Activated CD4-positive, CD25-positive, alpha-beta regulatory T cell treated with anti-CD3 and anti-CD28 coated beads, Interleukin-2, amount 50 U/mL, for 24 hours (primary cell): ENCODE measurements around the gene EYA2.

ENCODE experiments used
- ATAC-seq, 2 donors: fragments of 150-1000 bp; cut with Tn5 transposase; one replicate each; pipeline ENCODE4 v1.10.0; 2021; ENCODE audit warnings: mild to moderate bottlenecking in 1 of 2, moderate library complexity in 1 of 2

The EYA2 gene

DNA sequence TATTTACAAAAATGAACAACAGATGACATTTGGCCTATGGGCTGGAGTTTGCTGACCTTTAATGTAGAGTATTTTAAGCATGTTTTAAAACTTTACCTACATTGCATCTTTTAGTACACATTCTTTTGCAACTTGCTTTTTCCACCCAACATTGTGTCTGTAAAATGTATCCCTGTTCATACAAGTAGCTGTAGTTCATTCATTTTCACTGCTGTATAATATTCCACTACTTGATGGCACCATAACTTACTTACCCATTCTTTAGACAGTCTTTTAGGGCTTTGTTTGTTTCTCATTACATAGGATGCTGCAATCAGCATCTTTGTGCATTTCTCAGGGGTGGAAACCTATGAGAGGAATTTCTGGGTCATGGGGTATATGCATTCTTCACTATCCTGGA is 115.1 kb downstream of the EYA2 start:
- ATAC-seq = no peak

- no peak for ATAC-seq
These were observed 117.3 kb downstream of the EYA2 start for GRCh38 chr20:47011984-47012383.

GRCh38 chr20:47013606-47014005 is 119.0 kb downstream of the EYA2 start:
- no peak for ATAC-seq

DNA sequence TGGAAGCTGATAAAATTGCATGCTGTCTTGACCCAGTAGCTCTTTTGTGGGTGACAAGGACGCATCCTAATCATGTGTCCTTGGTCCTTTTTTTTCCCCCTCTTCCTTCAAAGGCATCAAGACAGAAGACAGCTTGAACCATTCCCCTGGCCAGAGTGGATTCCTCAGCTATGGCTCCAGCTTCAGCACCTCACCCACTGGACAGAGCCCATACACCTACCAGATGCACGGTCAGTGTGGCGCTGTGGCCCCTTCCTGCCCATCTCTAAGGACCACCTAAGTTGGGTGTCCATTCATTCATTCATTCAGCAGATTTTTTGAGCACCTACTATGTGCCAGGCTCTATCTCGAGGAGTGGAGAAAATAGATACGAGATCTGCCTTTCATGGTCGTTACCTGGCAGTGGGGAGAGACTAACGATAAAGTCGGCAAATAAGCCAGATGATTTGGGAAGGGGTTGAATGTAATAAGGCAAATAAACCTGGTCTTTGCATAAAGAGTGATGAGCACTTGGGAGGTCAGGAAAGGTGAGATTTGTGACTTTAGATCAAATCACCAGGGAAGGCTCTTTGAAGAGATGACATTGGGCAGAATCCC is 121.5 kb downstream of the EYA2 start:
- ATAC-seq = no peak

DNA sequence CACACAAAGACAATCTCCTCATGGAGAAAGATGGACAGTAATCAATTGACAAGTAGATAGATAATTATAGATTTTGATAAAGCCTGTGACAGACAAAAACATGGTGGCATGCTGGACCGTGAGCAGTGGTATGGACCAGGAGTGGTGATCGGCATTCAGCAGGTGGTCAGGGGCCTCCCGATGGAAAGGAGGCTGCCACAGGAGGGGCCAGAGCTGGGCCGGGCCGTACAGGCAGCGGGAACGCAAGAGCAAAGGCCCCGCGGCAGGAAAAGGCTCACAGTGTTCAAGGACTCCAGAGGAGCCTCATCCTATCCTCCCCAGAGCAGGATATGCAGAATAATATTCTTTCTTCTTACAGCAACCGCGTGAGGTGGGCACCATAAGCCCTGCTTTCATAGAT is 123.7 kb downstream of the EYA2 start:
- ATAC-seq = no peak

- ATAC-seq = no peak
These were observed 124.6 kb downstream of the EYA2 start for GRCh38 chr20:47019121-47019824.

DNA sequence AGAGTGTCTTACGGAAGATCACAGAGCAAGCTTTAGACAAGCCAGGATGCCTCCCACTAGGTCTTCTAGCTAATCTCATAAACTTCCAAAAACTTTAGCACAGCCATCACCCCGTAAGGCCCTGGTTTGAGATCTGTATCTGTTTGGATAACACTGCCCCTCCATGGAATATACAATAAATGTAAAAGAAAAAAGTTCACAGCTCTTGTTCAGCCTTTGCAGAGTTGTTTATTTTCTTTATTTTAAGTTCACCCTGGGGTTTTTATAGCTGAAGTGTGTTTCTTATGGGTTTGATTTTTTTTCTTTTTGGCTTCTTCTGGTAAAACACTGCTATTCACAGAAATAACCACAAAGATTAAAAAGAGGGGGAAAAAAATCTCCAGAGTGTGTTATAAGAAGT is 125.6 kb downstream of the EYA2 start:
- ATAC-seq = no peak

DNA sequence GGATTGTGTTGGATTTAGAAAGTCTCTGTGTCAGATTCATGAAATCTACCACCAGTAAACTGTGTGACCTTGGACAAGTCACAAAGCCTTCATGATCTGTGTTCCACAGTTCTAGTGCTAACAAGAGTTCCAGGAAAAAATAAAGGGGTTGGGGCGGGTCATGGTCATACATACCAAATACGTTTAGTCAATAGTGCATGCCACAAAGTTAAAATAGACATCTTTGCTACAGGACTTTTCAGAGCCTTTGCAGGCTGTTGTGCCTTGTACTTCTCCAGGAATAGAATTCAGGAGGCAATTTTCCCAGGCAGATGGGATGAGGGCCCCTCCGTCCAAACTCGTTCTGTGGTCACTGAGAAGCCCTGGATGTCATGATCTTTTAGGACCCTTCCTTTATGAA is 127.2 kb downstream of the EYA2 start:
- ATAC-seq = no peak

DNA sequence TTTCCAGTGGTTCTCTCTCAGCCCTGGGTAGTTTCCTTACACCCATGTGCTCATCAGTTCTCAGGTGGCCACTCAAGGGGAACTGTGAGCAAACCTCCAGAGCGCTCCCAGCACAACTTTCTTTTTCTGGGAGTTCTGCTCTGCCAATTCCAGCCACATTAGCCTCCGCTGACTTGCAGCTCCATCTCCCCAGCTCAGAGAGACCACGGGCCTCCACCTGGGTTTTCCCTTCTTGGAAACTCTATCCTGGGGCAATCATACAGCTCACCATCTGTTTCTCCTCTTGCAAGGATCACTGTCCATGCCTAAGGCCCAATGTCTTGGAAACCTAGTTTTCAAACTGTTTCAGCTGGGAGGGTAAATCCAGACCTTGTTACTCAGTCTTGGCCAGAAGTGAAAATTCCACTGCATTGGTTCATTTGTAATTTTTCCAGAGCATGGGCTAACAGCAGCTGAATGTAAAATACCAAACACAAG is 129.9 kb downstream of the EYA2 start:
- no peak for ATAC-seq

GRCh38 chr20:47027042-47027441 is 132.4 kb downstream of the EYA2 start:
- no peak for ATAC-seq

DNA sequence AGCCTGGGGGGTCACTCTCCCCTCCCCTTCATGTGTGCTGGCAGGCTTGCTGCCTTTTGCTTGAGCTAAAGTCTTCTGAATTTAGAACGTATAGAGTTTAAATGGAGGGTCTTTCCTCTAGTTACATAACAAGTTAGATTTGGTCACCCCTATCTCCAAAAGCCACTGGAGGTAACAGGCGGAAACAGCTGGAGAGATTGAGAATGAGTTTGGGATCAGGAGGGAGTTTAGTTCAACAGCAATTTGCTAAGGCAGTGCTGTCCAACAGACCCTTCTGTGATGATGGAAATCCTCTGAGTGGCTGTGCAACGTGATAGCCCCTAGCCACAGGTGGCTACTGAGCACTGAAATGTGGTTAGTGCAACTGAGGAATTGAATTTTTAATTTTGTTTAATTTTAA is 132.8 kb downstream of the EYA2 start:
- ATAC-seq = no peak

- ATAC-seq = no peak
These were observed 133.8 kb downstream of the EYA2 start for GRCh38 chr20:47028487-47028886.

DNA sequence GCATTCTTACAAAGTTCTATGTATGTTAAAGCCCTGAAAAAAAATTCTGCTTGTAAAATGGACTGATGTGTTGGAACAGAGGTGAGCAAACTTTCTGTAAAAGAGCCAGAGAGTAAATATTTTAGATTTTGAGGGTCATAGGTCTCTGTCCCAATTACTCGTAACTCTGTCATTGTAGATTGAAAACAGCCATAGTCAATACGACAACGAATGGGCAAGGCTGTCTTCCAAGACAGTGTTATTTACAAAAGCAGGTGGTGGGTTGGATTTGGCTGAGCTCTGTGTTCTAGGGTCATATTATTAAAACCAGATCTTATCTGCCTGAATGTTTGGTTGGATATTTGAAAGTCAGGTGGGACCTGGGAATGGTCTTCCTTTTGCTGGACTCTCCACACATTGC is 135.2 kb downstream of the EYA2 start:
- ATAC-seq = no peak

- no peak for ATAC-seq
These were observed 135.7 kb downstream of the EYA2 start for GRCh38 chr20:47030271-47030810.

- ATAC-seq = no peak
These were observed 136.4 kb downstream of the EYA2 start for GRCh38 chr20:47031004-47031403.

DNA sequence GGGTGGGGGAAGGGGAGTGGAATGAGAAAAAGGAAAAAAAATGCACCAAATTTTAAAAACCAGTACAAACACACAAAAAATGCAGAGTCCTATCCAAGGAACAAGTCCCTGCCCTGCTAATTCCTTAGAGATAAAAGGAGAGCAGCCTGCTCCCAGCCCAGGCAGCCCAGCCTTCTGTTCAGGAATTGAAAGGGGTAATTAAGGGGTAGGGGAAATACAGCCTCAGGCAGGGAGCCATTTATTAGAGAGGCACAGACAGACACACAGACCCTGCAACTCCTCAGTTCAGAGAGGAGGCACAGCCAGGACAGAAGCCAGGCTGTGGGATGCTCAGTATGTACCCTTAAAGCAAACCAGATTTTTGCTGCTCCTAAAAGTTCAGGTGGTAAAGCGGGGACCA is 137.2 kb downstream of the EYA2 start:
- no peak for ATAC-seq

GRCh38 chr20:47032933-47033578 is 138.4 kb downstream of the EYA2 start:
- ATAC-seq = no peak

DNA sequence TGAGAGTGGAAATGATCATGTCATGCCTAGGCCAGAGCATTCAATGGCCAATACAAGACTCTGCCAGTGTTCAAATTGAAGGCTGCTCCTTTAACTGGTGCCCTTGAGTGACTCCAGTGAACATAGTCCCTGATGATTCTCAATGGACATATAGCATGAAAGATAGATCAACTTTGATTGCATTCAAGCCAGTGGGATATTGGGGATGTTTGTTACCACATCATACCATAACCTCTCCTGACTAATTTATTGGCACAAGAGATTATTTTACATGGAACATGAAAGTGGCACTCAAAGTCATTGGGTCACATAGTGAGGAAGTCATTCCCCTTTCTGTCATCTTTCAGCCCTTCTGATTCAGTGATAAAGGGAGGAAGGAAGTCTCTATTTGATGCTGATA is 139.0 kb downstream of the EYA2 start:
- ATAC-seq = no peak

- ATAC-seq = no peak
These were observed 140.5 kb downstream of the EYA2 start for GRCh38 chr20:47035026-47035590.

- ATAC-seq = no peak
These were observed 141.6 kb downstream of the EYA2 start for GRCh38 chr20:47036091-47036870.

- no peak for ATAC-seq
These were observed 144.2 kb downstream of the EYA2 start for GRCh38 chr20:47038566-47039560.
